Endodermal cell (in vitro differentiated cells): ENCODE measurements around the gene AGTRAP. TPM values are rescaled to one million over a fixed set of nuclear protein-coding genes. Genes with fewer than 3 reads are reported as not detected.

ENCODE experiments used
- DNase-seq: peaks from one replicate; pipeline ENCODE4 v3.0.0-alpha.2; 2017
- H3K27ac ChIP-seq: 2 replicates; pipeline ENCODE4 v1.5.1; 2013; ENCODE audit warnings: mild to moderate bottlenecking, low read depth, low read length, moderate library complexity
- H3K27me3 ChIP-seq: 2 replicates; pipeline ENCODE4 v1.6.1; 2013; ENCODE audit warnings: mild to moderate bottlenecking, low read length, moderate library complexity; ENCODE audit not compliant: insufficient read depth, control insufficient read depth, poor library complexity, severe bottlenecking
- H3K36me3 ChIP-seq: 2 replicates; pipeline ENCODE4 v1.7.0; 2013; ENCODE audit warnings: mild to moderate bottlenecking, low read length, moderate library complexity; ENCODE audit not compliant: control insufficient read depth, insufficient read depth
- H3K4me1 ChIP-seq: one replicate; pipeline ENCODE4 v1.7.0; 2013; ENCODE audit warnings: low read length; ENCODE audit not compliant: control insufficient read depth, insufficient read depth
- H3K4me3 ChIP-seq: 2 replicates; pipeline ENCODE4 v1.5.1; 2013; ENCODE audit warnings: mild to moderate bottlenecking, low read length, moderate library complexity
- H3K9ac ChIP-seq: 2 replicates; pipeline ENCODE4 v1.6.1; 2013; ENCODE audit warnings: mild to moderate bottlenecking, low read length, moderate library complexity; ENCODE audit not compliant: poor library complexity, severe bottlenecking; ENCODE audit errors: extremely low read depth
- H3K9me3 ChIP-seq: 2 replicates; pipeline ENCODE4 v1.6.1; 2013; ENCODE audit warnings: mild to moderate bottlenecking, low read length, moderate library complexity; ENCODE audit not compliant: control insufficient read depth
- H3K27ac Mint-ChIP-seq: 2 replicates; pipeline ENCODE4 v1.8.0; 2020; ENCODE audit warnings: mixed read lengths
- H3K27me3 Mint-ChIP-seq: 2 replicates; pipeline ENCODE4 v1.8.0; 2021; ENCODE audit warnings: mild to moderate bottlenecking, mixed read lengths; ENCODE audit not compliant: insufficient read depth
- H3K36me3 Mint-ChIP-seq: 2 replicates; pipeline ENCODE4 v1.8.0; 2020; ENCODE audit warnings: low read depth, mixed read lengths
- H3K4me1 Mint-ChIP-seq: 2 replicates; pipeline ENCODE4 v1.8.0; 2020; ENCODE audit warnings: mixed read lengths
- H3K4me3 Mint-ChIP-seq: 2 replicates; pipeline ENCODE4 v1.8.0; 2020; ENCODE audit warnings: mild to moderate bottlenecking, moderate library complexity, mixed read lengths
- H3K9me3 Mint-ChIP-seq: 2 replicates; pipeline ENCODE4 v1.8.0; 2020; ENCODE audit warnings: mild to moderate bottlenecking, mixed read lengths
- CTCF ChIP-seq: fragments of 200-600 bp; sonication (generic); conservative IDR thresholded peaks from 2 replicates; pipeline ENCODE4 v1.5.0; 2021; ENCODE audit warnings: antibody characterized with exemption, mild to moderate bottlenecking
- WGBS, 2 experiments: methylation state at CpG; one replicate each; pipeline versions ENCODE4 v1.1.5 to v1.1.7; 2013; ENCODE audit warnings: missing lambda C conversion rate in 2 of 2, mixed read lengths in 1 of 2; ENCODE audit not compliant: insufficient coverage in 1 of 2, insufficient read length in 1 of 2; 5-methylcytosine and 5-hydroxymethylcytosine counted together
- total RNA-seq, 2 donors: library from RNA; stranded (reverse); fragmentation: NEBNext Ultra II Directional in 1 of 2; extraction: Animal tissue kit (Norgen Biotek cat#: 25700) in 1 of 2; gene quantifications; 2 replicates in 1 of 2; 3 replicates in 1 of 2; pipeline ENCODE4 v1.2.1, GENCODE V29; 2021

The AGTRAP gene
- total RNA-seq, 2 donors from 2014 or later, result 71.3 to 81.2 TPM

GRCh38 chr1:11757047-11757446 is 21.1 kb downstream of the AGTRAP start:
- Histone ChIP-seq H3K9ac (no peak overlapping the region), H3K27ac (no peak overlapping the region), H3K4me1 (peaks cover 3% of the 10 kb centered on the region), H3K27me3 (peaks cover 12% of the 10 kb centered on the region), H3K4me3 (no peak overlapping the region), H3K9me3 (no peaks in the 10 kb centered on the region), H3K36me3 (no peaks in the 10 kb centered on the region)
- Mint-ChIP-seq H3K36me3 (no peaks in the 10 kb centered on the region), H3K27me3 (peaks cover 43% of the 10 kb centered on the region), H3K27ac (no peak overlapping the region), H3K9me3 (no peaks in the 10 kb centered on the region), H3K4me3 (no peak overlapping the region), H3K4me1 (peaks cover 16% of the 10 kb centered on the region)
- no peak for DNase-seq
- no peak for TF ChIP-seq CTCF
- 93 to 100% methylated on average over 1 of the region's 1 CpG for WGBS, 2 experiments

- H3K36me3 Mint-ChIP-seq, result no peaks in the 10 kb centered on the region
Observed at GRCh38 chr1:11759791-11760190, 23.9 kb downstream of the AGTRAP start.

GRCh38 chr1:11761285-11761684 is 25.3 kb downstream of the AGTRAP start:
- no peak overlapping the region for H3K4me3 ChIP-seq
- no peak overlapping the region for H3K27ac ChIP-seq
- Mint-ChIP-seq H3K4me1 (peaks cover 7% of the 10 kb centered on the region), H3K36me3 (no peaks in the 10 kb centered on the region), H3K27ac (no peak overlapping the region), H3K27me3 (peaks cover 57% of the 10 kb centered on the region), H3K9me3 (no peaks in the 10 kb centered on the region), H3K4me3 (no peak overlapping the region)
- no peak for TF ChIP-seq CTCF
- H3K9me3 ChIP-seq, result no peaks in the 10 kb centered on the region
- no peak overlapping the region for H3K9ac ChIP-seq
- H3K36me3 ChIP-seq, result no peaks in the 10 kb centered on the region
- H3K27me3 ChIP-seq, result peaks cover 15% of the 10 kb centered on the region
- WGBS, 2 experiments, result 81 to 89% methylated on average over 3 to 6 of the region's 6 CpGs
- DNase-seq, result no peak
- no peaks in the 10 kb centered on the region for H3K4me1 ChIP-seq

More at GRCh38 chr1:11759791-11760190, 23.9 kb downstream of the AGTRAP start:
- DNase-seq, result no peak
- no peak for TF ChIP-seq CTCF
- H3K9me3 ChIP-seq, result no peaks in the 10 kb centered on the region
- no peak overlapping the region for H3K4me3 ChIP-seq
- no peak overlapping the region for H3K27ac ChIP-seq
- H3K4me1 ChIP-seq, result no peaks in the 10 kb centered on the region
- Mint-ChIP-seq H3K4me3 (no peak overlapping the region), H3K27me3 (peaks cover 60% of the 10 kb centered on the region), H3K27ac (no peak overlapping the region), H3K9me3 (no peaks in the 10 kb centered on the region), H3K4me1 (peaks cover 7% of the 10 kb centered on the region)
- no peaks in the 10 kb centered on the region for H3K36me3 ChIP-seq
- H3K27me3 ChIP-seq, result peaks cover 15% of the 10 kb centered on the region
- no peak overlapping the region for H3K9ac ChIP-seq
- 91 to 100% methylated on average over 2 to 4 of the region's 4 CpGs for WGBS, 2 experiments
